GM12872 (cell line): ENCODE measurements around the gene NRF1.

Experiments used
- TF ChIP-seq, protein P1 (sequence below): IDR thresholded peaks from 3 replicates; pipeline ENCODE4 v1.5.1; 2011; ENCODE audit warnings: low read depth, mild to moderate bottlenecking, low read length, moderate library complexity; ENCODE audit not compliant: insufficient read depth

Gene NRF1

DNA sequence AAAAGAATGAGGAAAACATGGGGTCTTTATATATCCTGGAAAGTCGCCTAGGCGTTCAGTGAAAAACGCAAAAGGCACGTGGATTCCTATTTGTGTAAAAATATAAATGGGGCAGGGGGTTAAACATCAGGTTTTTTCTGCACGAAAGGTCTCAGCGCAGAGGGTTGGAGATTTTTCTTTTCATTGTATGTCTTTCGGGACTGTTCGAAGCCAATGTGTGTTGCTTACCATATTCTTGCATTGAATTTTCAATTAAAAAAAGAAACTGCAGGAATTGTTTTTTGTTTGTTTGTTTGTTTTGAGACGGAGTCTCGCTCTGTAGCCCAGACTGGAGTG is 172.0 kb downstream of the NRF1 start:
- TF ChIP-seq, protein P1, sequence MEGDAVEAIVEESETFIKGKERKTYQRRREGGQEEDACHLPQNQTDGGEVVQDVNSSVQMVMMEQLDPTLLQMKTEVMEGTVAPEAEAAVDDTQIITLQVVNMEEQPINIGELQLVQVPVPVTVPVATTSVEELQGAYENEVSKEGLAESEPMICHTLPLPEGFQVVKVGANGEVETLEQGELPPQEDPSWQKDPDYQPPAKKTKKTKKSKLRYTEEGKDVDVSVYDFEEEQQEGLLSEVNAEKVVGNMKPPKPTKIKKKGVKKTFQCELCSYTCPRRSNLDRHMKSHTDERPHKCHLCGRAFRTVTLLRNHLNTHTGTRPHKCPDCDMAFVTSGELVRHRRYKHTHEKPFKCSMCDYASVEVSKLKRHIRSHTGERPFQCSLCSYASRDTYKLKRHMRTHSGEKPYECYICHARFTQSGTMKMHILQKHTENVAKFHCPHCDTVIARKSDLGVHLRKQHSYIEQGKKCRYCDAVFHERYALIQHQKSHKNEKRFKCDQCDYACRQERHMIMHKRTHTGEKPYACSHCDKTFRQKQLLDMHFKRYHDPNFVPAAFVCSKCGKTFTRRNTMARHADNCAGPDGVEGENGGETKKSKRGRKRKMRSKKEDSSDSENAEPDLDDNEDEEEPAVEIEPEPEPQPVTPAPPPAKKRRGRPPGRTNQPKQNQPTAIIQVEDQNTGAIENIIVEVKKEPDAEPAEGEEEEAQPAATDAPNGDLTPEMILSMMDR = no peak

DNA sequence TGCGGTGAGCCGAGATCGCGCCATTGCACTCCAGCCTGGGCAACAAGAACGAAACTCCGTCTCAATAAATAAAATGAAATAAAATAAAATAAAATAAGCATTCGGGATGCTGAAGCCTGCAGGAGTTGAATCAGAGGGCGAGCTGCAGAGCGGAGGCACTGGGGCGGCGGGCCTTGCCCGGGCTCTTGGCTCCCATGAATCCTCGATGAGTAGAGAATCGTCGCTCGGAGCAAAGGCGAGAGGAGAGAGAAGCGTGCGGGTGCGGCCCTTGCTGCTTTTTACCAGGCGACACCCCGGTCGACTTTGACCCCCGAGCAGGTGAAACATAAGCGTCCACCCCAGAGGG is 172.9 kb downstream of the NRF1 start:
- TF ChIP-seq, protein P1 = no peak

DNA sequence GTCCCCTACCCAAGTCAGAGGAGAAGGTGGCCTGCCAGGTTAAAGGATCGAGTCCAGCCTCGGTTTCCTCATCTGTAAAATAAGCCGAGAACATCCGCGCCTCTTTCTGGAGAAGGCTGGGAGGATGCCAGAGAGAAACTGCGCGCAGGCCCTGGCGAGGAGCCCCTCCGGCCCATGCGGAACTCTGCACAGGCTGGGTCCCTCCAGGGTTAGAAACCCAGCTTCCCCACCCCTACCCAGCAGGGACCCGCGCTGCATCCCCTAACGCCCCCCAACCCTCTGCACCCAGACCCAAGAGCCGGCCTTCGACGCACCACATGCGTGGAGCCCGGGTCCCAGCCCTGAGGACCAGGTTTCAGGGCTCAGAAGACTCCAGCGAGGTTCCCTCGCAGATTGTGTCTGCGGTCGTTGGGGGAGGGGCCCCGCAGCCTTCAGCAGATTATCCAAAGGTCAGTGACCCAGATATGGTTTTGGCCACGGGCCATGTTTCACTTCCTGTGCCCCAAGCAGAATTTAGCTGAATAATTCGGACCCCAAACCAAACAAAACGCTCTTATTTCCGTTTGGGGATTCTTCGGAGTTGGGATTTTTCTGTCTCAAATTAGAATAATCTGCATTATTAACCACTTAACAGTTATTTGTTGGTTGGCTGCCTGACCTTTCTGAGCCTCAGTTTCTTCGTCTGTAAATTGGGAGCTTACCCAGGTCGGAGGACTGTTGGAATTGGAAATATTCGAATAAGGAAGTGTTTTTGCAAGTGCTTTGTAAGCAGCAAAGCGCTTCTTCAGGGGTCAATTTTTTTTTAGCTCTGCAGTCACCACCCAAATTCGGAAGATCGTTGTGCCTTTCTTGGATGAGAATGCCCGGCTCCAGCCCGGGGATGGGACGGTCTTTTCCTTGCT is 173.5 kb downstream of the NRF1 start:
- TF ChIP-seq, protein P1 = no peak

DNA sequence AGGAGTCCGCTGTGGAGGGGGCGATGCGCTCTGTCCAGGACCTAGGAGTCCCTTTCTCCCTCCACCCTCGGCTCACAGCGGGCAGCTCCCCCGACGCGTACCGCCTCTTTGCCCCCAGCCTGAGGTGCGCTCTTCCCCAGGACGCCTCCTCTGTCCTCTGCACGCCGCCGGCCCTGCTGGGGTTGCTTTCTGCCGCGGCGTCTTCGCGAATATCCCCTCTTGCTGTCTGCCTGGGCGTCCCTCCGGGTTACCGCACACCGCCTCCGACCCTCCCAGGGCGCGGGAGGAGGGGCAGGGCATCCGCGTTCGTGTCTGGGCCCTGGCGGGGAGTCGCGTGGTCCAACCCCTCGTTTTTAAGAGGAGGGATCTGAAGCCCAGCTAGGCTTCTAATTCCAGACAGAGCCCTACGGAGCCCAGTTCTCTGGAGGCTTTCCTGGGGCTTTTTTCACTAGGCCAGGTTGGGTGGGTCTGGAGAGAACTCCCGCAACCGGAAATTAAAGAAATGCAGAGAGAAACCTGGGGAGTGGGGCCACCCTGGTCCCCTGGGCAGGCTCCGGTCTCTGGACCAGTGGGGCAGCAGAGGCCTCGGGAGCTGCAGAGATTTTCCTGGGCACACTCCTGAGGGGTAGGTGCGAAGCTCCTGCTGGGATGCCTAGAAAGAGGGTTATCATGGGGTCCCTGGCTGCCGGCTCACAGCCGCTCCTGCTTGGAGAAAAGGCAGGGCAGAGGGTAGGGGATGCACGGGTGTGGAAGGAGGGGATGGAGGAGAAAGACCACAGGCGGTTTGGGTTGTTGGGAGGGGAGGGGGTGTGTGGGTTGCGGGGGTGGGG is 174.4 kb downstream of the NRF1 start:
- TF ChIP-seq, protein P1 = no peak

DNA sequence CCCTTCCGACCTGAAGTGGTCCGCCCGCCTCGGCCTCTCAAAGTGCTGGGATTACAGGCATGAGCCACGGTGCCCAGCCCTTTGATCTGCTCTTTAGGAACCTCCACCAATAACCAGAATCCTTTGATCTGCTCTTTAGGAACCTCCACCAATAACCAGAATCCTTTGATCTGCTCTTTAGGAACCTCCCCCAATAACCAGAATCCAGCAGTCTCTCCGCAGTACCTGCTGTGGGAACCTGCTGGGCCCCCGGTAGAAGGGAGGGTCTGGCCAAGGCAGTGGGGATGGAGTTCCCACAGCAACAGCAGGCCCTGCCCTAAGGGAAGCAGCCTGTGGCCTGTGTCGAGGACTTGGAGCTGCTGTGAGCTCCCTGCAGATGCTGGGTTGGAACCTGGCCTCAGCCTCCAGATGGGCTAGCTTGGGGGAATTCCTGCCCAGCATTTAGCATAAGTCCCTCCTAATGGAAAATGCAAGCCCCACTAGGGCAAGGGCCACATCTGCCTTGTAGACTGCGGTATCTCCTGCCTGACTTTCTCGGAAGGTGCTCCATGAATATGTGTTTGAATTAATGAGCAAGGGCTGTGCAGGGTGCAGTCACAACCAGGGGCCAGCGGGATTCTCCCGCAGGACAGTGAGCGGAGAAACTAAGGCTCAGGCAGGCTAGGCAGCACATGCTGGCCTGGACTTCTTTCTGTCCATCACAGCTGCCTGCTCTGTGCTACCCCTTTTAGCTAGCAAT is 175.5 kb downstream of the NRF1 start:
- TF ChIP-seq, protein P1 = no peak

DNA sequence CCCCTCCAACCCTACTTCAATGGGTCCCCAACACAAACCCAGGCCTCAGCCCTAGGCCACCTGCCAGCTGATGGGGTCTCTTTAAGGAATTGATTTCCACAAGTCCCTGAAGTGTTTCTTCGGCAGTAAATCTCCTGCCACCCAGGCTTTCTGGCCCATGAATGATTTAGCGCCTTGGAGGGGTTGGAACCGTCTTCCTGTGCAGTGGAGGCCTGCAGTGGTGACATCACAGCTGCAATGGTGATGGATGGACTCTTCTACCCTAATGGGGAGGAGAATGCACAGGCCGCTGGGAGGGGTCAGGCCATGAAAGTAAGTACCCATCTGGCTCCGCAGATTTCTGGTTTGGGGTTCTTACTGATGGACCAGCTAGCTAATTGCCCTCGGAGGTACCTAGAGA is 177.5 kb downstream of the NRF1 start:
- TF ChIP-seq, protein P1 = no peak

DNA sequence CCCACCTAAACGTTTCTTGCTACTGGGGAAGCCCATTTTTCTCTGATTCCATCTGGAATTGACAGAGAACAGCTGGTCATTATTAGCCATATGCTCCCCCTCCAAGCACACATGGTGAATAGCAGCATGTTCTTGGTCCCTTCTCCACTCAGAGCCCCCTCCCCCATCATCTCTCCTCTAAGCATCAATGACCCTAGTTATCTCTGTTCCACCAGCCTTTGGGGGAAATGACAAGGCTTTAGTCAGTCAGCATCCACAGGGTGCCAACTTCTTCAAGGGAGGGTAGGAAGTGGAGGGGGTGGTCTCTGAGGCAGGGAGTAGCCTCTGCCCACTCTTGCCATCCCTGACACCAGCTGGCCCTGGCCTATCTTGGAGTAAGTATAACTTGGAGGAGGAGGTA is 178.1 kb downstream of the NRF1 start:
- TF ChIP-seq, protein P1 = no peak
